Kidney tubule cell (primary cell): ENCODE measurements around the gene CCDC154.

Experiments
- DNase-seq: peaks from one replicate; pipeline ENCODE4 v3.0.0-alpha.2; 2018; ENCODE audit warnings: low spot score

The CCDC154 gene

DNA sequence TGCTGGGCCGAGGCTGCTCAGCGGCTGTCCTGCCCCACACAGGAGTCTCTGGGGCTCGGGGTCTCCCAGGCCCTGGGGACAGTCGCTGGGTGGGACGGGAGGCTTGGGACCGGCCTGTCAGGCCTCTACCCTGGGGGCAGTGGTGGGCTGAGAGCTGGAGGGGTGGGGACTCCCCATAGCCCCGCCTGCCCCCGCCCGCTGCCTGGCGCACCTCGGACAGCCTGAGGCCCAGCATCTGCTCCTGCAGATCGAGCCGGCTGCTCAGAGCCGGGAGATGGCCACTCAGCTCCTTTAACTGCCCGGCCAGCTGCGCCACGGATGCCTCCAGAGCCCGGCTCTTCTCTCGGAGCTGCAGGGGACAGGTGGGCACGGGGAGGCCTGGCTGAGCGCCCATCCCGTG, 6.8 kb downstream of the CCDC154 start:
- no peak for DNase-seq

DNA sequence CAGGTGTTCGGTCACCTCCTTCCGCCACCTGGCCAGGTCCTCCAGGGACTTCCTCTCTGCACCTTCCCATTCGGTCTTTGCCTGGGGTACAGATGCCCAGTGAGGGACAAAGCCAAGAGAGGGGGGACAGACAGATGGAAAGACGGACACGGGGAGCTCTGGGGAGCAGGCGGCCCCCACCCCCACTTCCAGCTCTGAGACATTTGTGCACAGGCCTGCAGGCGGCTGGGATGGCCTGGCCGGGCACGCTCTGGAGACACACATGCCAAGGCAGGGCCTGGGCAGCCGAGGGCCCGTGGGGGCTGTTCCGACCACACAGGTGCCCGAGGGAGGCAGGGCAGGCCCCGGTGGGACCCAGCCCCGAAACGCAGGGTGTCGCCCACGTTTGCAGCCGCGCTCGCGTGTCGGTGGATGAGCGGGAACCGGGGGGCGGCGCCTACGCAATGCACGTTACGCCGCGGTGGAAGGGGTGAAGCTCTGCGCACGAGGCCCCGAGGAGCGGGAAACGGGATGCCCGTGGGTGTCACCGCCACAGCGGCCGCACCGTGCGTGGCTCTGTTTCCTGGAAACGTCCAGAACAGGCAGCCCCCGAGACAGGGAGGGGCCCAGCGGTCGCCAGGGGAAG, 7.5 kb downstream of the CCDC154 start:
- no peak for DNase-seq

DNA sequence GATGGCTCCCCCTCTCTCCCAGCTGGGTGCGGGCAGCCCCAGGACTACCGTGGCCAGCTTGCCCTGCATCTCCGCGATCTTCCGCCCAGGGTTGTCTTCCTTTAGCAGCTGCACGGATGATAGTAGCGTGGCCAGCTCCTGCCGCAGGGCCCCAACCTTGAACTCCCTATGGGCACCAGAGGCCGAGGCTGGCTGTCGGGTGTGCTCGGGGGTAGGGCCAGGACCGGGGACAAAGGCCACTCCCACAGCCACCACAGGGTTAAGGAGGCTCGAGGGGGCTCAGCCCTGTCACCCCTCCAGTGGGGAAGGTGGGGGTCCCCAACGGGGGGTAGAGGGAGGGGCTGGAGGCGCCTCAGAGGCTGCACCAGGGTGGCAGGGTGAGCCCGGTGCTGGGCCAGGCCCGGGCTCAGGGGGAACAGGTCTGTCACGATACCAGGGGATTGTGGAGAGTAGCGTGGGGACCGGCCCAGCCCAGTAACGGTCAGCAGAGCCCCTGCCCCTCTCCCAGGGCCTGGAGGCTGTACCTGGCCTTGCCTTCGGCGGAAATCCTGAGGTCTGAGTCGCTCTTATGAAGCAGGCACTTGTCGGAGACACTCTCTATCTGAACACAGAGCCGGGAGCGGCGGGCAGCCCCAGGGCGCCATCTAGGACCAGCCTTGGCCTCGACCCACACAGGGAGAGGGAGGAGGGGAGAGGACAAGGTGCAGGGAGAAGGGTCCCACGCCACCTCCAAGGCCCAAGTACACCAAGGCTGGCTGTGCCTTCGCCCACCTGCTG, 8.2 kb downstream of the CCDC154 start:
- no peak for DNase-seq

DNA sequence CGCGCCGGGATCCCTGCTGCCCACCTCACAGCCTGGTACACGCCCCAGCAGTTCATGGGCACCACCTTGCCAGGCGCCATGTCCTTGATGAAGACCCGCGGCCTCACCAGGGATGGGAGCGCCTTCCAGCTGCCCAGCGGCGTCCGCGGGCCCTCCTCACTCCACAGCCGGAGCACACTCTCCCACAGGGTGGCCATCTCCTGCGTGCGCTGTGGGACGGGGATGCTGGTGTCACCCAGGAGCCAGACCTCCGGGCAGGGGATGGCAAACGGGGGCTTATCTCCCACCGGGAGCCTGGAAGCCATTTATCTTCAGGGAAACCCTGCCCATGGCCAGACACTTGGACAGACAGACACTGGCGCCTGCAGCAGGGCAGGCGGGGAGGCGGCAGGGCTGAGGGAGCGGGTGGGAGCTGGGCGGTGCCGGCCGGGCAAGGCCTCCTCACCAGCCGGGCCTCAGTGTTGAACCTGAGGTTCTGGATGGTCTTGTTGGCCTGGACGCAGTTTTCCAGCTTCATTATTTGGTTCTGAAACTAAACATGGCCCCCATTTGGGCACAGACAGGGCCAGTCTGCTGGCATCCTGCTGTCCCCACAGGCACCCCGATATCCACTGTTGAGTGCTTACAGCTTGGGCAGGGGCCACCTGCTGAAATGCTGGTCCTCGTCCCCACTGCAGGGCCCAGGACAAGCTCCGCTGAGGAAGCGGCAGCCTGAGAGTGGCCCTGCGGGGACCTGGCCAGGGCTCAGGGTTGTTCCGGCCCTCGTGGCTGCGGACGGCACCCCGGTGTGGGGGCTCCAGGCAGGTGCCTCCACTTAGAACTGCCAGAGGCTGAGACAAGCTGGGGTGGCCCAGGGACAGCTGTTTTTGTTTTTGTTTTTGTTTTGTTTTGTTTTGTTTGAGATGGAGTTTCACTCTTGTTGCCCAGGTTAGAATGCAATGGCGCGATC, 9.4 kb downstream of the CCDC154 start:
- DNase-seq: no peak

DNA sequence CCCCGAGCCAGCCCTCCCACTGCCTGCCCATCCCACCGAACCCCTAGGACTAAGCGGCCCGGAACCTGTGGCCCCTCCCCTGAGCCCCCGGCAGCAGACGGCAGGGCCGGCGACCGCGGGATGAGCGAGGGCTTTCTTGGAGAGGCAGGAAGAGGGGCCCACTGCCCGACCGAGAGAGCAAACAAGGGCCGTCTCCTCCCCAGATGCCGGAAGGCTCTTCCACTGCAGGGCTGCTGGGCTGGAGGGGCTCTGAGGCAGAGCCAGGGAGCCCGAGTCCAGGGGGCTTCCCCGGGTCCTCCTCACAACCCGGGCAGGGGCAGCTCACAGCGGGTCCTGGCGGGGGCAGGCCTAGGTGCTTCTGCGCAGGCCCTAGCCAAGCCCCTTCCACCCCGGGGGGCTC, 10.6 kb downstream of the CCDC154 start:
- no peak for DNase-seq

DNA sequence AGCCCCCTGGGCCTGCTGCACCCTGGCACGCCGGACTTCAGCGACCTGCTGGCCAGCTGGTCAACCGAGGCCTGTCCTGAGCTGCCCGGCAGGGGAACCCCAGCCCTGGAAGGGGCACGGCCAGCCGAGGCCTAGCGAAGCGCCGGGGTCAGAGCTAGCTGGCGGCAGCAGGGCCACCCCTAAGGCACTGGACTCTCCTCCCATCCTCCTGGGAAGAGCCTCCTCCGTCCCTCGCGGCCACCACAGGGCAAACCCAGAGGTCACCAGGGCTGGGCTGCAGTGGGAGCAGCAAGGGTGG, 11.1 kb downstream of the CCDC154 start:
- DNase-seq: no peak

DNA sequence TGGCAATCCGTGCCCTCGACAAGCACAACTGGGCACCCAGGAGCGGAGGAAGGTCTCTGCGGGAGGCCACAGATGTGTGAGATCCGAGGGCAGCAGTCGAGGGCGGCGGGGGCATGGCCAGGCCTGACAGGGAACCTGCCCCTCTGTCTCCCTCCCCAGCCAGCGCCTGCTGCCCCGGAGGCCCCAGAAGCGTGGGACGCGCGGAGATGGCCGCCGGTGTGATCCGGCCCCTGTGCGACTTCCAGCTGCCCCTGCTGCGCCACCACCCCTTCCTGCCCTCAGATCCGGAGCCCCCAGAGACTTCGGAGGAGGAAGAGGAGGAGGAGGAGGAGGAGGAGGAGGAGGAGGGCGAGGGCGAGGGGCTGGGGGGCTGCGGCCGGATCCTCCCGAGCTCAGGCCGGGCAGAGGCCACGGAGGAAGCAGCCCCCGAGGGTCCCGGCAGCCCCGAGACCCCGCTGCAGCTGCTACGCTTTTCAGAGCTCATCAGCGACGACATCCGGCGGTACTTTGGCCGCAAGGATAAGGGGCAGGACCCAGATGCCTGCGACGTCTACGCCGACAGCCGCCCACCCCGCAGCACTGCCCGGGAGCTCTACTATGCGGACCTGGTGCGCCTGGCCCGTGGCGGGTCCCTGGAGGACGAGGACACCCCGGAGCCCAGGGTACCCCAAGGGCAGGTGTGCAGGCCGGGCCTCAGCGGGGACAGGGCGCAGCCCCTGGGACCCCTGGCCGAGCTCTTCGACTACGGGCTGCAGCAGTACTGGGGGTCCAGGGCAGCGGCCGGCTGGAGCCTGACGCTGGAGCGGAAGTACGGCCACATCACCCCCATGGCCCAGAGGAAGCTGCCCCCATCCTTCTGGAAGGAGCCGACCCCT, 11.7 kb downstream of the CCDC154 start:
- DNase-seq: no peak

DNA sequence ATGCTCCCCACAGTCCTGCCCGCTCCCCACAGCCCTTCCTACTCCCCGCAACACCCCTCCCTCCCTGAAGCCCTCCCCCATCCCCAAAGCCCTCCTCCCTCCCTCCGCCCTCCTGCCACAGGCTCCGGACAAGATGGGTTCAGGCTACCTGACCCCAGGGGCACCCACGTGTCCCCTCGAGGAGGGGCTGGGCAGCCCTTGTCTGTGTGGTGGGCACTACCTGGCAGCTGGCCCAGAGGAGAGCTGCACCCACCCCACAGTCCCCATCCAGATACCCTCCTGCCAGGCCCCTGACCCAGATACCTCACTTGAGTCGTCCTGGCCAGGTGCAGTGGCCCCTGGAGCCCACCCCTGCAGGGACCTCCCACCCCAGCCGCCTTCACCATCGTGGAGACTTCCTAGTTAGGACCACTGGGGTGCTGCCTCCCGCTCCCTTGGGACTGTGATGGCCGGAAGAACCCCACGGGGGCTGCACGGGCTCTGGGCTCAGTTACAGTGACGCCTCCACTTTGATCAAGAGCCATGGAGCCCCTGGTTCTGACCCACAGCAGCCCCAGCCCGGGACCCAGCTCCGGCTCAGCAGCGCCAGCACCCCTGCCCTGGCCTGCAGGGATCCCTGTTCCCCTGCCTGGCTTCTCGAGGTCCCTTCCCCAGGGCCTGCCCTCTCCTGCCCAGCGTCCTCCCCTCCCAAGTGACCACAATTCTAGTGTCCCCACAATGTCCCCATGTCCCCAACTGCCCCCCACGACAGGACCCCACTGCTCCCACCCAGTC, 12.7 kb downstream of the CCDC154 start:
- no peak for DNase-seq

DNA sequence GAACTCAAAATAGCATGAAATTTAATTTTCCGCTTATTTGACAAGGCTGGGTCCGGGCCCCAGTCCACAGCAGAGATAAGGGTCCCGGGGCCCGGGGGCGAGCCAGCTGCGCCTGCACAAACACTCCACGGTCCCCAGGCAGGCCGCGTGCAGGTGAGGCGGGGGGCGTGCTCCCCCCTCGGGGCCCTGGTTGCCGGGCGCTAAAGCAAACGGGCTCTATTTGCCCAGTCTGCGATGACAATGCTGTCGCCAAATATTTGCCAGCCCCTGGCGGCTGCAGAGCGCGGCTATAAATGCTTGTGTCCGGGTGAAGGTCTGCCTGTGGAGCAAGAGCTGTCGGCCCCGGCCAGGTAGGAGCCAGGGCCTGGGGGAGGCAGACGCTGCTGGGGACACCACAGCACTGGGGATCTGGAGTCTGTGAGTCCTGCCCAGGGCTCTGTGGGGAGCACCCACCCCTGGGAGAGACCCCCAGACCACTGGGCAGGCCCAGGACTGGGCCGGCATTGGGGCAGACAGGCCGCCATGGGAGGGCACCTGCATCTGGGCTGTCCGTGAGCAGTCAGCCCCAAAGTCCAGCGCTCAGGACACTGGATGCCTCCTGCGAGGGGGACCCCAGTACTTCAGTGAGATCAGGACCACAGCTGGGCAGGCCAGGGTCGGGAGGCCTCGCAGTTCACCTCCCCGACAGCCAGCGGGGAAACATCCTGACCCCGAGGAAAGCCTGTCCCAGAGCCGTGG, 13.4 kb downstream of the CCDC154 start, which contains the start of gene PERCC1:
Gene PERCC1, plus strand, starts transcription at position 320 of the 738 bp plus-strand sequence. CDS start 1,516 bp downstream, outside the sequence.
- DNase-seq: no peak

DNA sequence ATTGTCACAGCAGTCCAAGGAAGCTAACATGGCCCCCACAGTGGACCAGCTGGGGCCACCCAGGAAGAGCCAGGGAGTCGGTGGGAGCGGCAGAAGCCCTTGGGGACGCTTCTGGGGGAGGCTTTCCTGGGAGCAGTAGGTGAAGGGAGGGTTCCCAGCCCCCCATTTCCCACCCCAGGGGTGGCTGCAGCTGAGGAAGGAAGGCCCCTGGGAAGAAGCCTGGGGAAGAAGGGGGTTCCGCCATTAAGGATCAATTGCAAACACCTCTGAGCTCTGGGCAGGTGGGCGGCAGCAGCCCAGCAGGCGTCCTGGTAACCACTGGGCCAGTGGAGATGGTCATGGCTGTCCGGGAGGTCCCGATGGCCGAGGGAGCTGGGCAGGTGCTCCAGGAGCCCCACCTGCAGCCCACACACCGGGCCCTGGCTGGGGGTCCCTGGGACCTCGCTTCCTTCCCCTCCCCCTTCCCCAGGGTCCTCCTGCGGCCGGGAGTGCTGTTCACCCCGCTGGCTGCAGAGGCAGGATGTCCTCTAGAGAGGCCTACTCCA, 14.1 kb downstream of the CCDC154 start:
- no peak for DNase-seq

DNA sequence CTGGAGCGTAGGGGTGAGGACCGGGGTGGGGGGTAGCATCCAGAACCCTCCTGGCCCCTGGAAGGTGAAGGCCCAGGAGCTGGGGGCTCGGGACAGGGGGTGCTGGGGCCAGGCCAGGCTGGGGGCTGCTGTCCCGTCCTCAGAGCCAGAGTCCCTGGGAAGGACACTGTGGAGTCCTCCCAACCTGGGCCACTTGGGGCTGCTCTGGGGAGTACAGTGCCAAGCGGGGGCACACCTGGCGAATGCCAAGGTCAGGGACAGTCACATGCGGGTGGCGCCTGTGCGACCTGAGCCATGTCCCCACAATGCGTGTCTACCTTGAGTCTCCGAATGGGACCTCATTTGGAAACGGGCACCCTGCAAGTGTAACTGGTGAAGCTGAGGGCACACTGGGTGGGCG, 14.7 kb downstream of the CCDC154 start:
- DNase-seq: no peak

DNA sequence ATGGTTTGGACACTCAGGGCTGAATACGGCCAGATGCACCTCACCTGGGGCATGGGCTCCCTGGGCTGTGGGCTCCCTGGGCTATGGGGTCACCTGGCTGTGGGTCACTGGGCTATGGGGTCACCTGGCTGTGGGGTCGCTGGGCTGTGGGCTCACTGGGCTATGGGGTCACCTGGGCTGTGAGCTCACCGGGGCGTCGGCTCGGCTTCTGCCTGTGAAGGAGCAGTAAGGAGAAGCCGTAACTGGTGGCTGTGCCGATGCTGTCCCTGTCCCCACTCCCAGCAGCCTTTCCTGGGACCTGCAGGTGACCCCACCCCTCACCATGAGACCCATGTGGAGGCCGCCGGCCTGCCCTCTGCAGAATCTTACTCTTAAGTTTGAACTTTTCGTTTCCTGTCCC, 15.3 kb downstream of the CCDC154 start:
- no peak for DNase-seq

DNA sequence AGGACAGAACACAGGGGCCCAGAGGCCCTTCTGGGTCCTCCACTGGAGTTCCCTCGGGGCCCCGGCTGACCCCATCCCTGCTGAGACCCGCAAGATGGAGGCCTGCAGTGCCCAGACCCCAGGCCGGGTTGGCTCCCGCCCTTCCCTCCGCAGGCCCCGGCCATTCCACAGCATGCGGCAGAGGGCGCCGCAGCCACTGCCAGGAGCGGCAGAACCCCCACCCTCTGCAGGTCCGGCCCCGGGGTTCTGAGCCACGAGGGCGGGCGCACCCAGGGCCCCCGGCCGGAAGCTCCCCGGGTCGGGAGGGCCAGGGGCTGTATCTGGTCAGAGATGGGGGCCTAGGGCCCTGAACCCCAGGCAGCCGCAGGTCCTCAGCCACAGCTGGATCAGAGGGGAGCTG, 15.8 kb downstream of the CCDC154 start:
- no peak for DNase-seq

DNA sequence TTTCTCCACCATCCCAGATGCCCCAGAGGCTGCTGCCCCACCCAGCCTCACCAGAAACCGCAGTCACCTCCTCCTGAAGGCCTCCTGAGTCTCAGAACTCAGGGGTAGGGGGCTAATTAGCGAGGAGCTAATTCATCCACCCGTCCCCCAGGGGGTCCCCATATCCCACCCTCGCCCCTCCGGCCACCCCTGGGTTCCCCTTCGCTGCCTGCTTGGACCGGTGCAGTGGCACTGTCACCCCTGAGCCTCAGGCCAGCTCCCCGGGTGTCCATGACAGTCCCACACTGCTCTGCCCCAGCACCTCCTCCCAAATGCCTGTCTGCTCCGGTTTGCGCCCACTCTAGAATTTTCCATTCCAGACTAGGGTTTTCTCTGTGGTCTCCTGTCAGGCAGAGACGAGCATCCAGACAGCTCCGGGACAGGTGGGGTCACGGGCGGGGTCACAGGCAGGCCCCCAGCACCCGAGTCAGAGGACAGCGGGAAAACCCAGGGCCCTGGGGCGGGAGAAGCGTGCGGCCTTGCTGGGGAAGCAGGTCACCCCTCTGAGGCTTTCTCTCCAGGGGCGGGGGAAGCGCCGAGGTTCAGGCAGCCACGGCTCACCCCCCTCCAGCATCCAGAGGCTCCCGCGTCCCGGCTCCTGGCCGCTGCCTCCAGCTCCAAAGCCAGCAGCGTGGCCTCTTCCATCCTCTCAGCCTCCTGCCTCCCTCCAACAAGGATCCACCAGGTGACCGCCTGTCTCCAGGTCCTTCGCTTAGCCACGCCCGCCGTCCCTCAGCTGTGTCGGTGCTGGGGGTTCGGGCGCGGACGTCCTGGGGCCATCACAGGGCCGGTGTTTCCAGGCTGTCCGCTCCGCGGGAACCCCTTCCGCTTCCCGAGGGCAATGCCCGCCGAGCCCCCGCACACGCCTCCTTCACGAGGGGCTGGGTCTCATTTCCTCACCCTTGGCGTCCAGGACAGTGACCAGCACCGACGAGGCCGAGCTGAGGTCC, 16.6 kb downstream of the CCDC154 start:
- DNase-seq: no peak

DNA sequence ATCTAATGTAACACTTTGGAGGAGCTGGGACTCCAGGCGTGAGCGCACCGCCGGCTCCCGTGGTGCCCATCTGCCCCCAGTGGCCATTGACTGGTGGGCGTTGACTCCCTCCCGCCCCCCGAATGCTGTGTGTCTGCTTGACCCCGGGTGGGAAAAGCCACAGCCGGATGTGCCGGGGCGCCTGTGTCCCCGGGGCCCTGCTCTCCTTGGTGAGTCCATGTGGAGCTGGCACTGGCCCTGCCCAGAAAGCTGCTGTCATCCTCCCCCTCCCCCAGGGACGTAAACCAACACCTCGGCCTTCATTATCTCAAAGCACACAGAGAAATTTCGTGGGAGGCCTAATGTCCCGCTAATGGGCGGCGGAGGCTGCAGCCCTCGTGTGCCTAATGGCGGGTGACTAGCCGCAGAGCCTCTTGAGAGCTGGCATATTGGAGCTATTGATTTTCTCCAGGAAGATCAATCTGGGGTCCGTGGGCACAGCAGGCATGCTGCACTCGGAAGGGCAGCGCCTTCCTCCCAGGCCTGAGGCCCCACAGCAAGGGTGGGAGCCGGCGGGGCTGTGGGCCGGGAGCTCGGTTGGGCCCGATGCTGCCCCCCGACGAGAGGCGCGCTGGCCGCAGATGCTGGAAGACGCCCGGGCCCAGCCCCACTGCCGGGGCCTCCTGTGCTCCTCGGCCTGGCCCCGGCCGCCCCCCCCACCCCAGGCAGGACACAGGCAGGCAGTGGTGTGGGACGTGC, 17.5 kb downstream of the CCDC154 start:
- DNase-seq: no peak

DNA sequence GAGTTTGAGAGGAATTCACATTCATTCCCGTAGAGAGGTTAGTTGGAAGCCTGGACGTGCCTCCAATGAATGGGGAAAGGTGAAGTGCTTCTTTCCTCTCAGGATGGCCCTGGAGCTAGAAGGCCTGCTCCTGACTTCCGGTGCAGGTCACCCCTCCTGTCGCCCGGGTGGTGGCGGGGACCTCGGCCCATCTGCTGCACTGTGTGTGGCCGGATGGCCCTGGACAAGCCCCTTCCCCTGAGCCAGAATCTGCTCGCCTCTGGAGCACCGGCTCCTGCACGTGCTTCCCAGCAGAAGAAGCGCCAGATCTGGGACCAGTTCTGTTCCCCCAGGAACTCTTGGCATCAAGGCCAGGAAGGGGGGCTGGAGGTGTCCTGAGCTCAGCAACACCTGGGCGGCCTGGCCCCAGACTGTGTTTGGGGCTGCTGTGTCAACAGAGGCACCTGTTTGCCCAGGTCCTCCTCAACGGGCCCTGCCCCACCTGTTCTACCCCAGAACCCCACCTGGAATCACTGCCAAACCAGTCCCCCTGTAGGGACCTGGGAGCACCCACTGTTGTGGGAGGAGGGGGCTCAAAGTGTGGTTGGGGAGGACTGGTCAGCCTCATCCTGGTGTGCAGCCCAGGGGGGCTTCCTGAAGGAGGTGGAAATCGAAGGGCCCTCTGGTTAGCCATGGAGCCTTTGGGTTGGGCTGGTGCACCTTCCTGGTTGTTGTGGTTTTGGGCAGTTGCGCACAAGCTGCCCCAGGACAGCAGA, 18.6 kb downstream of the CCDC154 start:
- DNase-seq: no peak

DNA sequence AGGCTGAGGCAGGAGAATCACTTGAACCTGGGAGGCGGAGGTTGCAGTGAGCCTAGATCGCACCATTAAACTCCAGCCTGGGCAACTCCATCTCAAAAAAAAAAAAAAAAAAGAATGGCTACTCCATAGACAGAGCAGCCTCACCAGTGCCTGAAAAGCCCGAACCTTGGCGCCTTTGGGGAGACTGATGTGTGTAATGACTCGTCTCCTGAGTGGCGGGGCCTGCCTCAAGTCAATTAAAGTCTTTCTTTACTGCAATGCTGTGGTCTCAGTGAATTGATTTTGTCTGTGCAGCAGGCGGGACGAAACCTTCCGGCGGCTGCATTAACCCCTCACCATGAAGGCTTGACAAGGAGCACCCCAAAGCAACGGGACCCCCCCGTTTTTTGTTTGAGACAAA, 20.3 kb downstream of the CCDC154 start:
- DNase-seq: no peak
